ENCODE measurements around the gene PXDC1. TPM values are rescaled to one million over a fixed set of nuclear protein-coding genes. Genes with fewer than 3 reads are reported as not detected.

The PXDC1 gene
- total RNA-seq, 1 experiment from 2014 or later, result 36.2 TPM

GRCh38 chr6:3696525-3697088, 54.9 kb downstream of the PXDC1 start:
- BruUV-seq (replicated peaks), result no TSS peak
- Histone ChIP-seq H3K4me1 (ENCODE audit: control insufficient read depth, insufficient read depth, low read length) (no peaks in the 10 kb centered on the region), H3K4me3 (ENCODE audit: low read depth in 2 of 2, low read length in 2 of 2) (no peak overlapping the region), H3K36me3 (ENCODE audit: control insufficient read depth, insufficient read depth, low read length) (no peaks in the 10 kb centered on the region), H3K9me3 (ENCODE audit: control insufficient read depth, insufficient read depth, low read depth, low read length) (no peaks in the 10 kb centered on the region), H3K27me3 (ENCODE audit: control insufficient read depth, insufficient read depth, low read length) (no peaks in the 10 kb centered on the region), H3K27ac (ENCODE audit: low read length) (no peak overlapping the region)
- CTCF ChIA-PET, result no interaction called here
- TF ChIP-seq POLR2AphosphoS5 (IDR thresholded peaks at IDR 0.05; ENCODE audit: low read depth, low read length) (no peak), CTCF (IDR thresholded peaks at IDR 0.05) (no peak), SIN3A (IDR thresholded peaks at IDR 0.05; ENCODE audit: borderline replicate concordance, insufficient read depth, low read depth, low read length) (no peak), TCF7L2 (IDR thresholded peaks at IDR 0.05; ENCODE audit: low read depth, low read length) (no peak), REST (IDR thresholded peaks at IDR 0.05; ENCODE audit: insufficient read depth in 1 of 2, low read depth in 2 of 2, low read length in 1 of 2) (no peak)
- in situ Hi-C loops (cut with HindIII; ENCODE audit: low pct_unique_long_range_greater_than_20kb, low sequenced_read_pairs), result no loop called here
- intact Hi-C loops (cut with micrococcal nuclease; ENCODE audit: unreplicated experiment), result no loop called here
- POLR2A ChIA-PET, result interaction anchor here (0.5 kb wide), 1 partner anchor 346 kb away, joined by 8 read pairs; no protein-coding TSS in a partner anchor
- DNase-seq (ENCODE audit: low read depth, low spot score) (no peak), ATAC-seq (no peak)

- Histone ChIP-seq H3K4me1 (ENCODE audit: control insufficient read depth, insufficient read depth, low read length) (no peaks in the 10 kb centered on the region), H3K4me3 (ENCODE audit: low read depth in 2 of 2, low read length in 2 of 2) (no peak overlapping the region), H3K36me3 (ENCODE audit: control insufficient read depth, insufficient read depth, low read length) (no peaks in the 10 kb centered on the region), H3K9me3 (ENCODE audit: control insufficient read depth, insufficient read depth, low read depth, low read length) (no peaks in the 10 kb centered on the region), H3K27me3 (ENCODE audit: control insufficient read depth, insufficient read depth, low read length) (peaks cover 2% of the 10 kb centered on the region; the same call in 1 of the 2 replicates), H3K27ac (ENCODE audit: low read length) (no peak overlapping the region)
- in situ Hi-C loops (cut with HindIII; ENCODE audit: low pct_unique_long_range_greater_than_20kb, low sequenced_read_pairs) (no loop called here), intact Hi-C loops (cut with micrococcal nuclease; ENCODE audit: unreplicated experiment) (no loop called here)
- ATAC-seq (no peak), DNase-seq (ENCODE audit: low read depth, low spot score) (no peak)
- no peak for TF ChIP-seq SIN3A (IDR thresholded peaks at IDR 0.05; ENCODE audit: borderline replicate concordance, insufficient read depth, low read depth, low read length)
- TF ChIP-seq POLR2AphosphoS5 (IDR thresholded peaks at IDR 0.05; ENCODE audit: low read depth, low read length), result no peak
- no peak for TF ChIP-seq REST (IDR thresholded peaks at IDR 0.05; ENCODE audit: insufficient read depth in 1 of 2, low read depth in 2 of 2, low read length in 1 of 2)
- no peak for TF ChIP-seq CTCF (IDR thresholded peaks at IDR 0.05)
- TF ChIP-seq TCF7L2 (IDR thresholded peaks at IDR 0.05; ENCODE audit: low read depth, low read length), result no peak
- POLR2A ChIA-PET, result no interaction called here
- CTCF ChIA-PET, result no interaction called here
- no TSS peak for BruUV-seq (replicated peaks)
Observed at GRCh38 chr6:3695065-3695817, 56.3 kb downstream of the PXDC1 start.

Data from Panc1 (cell line).